GM19240 (cell line): ENCODE measurements around the gene KLHL29.

Experiments
- DNase-seq: peaks from one replicate; pipeline ENCODE4 v3.0.0; 2011; ENCODE audit warnings: low spot score; ENCODE audit not compliant: insufficient read length

KLHL29 gene

DNA sequence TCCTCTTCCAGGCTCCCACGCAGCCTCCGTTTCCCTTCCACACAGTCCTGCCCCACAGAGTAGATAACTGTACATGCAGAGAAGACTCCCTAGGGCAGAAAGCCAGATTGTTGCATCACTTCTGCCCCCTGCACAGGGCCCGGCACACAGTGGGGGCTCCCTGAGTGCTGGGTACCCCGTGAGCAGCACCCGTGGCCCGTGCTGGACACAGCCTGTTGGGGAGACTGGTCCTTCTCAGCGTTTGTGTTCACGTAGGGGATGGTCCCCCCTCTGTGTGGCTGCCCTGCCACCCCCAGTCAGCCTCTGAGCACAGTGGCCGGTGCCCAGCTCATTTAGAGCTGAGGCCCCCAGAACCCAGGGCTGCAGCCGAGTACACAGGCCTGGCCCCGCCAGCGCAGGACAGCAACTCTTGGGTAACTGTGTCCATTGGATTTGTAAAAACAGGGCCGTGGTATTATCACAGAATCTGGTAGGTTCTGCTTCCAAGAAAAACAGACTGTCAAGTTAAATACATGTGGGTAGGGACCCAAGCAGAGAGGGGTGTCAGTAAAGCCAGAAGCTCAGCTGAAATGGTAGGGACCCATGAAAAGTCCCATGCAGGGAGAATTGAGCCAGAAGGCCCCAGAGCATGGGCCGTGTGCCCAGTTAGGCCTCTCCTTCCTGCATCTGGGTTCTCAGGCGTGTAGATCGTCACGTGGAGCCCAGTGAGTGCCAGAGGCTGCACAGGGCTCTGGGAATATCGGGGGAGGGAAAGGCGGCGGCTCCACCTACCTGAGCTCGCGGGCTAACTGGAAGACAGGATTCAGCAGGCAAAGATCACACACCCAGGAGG, 284.6 kb downstream of the KLHL29 start:
- DNase-seq: no peak

DNA sequence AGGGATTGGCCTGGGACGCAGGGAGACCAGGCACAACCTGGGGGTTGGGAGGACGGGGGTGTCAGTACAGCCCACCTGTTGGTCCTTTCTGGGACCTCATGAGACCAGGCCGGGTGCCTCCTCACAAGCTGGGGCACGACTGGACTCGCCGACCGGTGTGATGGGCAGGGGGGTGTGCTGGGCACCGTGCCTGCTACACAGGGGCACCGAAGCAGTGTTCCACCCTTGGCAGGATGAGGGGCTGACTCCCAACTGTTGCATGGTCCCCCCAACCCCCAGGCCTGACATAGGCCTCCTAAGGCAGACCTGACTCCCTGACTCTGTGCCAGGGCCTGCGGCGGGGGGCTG, 285.2 kb downstream of the KLHL29 start:
- DNase-seq: no peak

DNA sequence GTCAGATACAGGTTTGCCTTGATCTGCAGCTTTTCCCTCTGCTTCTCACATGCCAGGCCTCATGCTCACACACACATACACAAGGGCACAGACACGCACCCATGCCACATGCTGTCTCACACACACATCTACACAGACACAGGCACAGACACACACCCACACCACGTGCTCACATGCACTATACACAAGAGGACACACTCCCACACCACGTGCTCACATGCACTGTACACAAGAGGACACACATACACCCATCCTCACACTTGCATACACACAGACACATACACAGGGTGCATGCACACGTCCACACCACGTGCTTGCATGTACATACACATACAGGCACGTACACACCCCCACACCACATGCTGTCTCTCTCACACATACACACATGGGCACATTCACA, 288.1 kb downstream of the KLHL29 start:
- DNase-seq: no peak

DNA sequence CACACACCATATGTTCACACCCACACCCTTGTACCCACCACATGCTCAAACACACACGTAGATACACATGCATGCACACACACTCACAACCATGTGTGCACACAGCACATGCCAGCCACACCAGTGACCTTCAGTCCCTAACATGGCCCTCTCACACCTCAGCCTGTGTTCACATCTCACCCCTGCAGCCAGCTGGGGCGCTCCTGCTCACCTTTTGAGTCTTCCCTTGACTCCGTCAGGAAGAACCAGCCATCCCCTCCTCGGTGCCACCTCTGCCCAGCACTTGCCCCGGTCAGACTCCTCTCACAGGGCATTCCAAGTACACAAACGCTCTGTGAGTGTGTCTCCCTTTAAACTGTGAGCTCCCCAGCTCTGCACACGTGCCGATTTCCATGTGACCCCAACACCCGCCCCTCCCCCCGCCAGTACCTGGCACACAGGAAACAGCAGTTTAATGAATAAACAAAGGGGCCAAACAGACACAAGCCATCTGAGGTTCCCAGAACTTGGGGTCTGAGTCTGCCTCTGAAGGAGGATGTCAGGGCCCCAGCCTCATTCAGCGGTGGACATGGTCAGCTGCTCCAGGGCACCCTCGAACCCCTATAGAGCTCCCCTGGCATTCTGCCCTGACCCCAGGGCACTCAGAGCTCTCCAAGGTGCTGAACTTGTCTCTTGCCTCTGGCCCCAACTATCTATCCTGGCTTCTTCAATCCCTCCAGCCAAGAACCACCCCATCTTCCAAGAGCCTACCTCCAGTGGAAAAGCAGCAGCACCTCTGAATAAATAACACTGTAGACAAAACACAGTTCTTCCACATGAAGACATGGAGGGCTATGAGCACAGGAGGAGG, 289.1 kb downstream of the KLHL29 start:
- DNase-seq: no peak

DNA sequence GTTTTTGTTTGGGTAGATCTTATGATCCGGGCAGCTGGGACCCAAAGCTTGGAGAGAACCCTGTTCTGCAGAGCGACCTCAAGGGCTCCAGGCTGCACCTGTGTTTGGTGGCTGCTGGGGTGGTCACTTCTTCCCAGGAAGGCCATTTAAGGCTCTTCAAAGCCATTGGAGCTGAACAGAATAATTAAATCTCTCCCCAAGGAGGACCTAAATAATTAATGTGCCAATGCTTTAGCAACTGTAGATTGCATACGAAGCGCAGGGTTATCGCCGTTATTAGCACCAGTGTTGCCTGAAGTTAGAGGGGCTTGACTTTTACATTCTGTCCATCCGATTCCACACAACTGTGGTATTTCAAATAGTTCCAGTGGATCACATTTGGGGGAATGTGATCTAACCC, 290.5 kb downstream of the KLHL29 start:
- no peak for DNase-seq

DNA sequence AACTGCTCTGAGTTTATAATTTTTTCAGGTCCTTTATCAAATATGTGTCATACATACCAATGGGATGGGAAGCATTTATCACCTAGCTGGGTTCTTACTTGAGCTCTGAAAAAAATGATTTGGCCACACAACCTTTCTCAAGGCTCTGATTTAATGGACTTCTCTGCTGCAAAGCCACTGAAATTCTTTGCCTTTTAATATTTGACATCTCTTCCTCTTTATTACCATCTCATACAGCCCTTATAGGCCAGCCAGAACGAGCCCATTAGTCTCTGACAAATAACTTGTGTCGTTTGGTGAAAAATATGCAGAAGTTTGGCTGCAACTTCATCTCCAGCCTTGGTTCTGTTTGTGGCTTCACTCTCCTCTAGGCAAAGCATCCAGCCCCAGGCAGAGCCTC, 292.9 kb downstream of the KLHL29 start:
- no peak for DNase-seq

DNA sequence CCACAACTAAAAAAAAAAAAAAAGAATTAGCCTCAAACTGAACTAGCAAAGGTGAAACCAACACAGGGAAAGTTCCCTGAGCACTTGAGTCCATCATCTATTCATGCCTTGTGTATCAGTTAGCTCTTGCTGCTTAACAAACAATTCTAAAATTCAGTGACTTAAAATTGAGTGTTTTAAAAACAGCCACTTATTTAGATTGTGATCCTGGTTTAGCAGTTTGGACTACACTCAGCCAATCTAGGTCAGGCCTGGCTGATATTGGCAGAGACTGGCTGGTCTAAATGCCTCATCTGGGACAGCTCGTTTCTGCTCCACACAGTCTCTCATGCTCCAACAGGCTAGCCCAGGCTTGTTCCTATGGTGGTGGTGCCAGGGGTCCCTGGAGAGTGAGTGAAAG, 294.1 kb downstream of the KLHL29 start:
- DNase-seq: no peak

DNA sequence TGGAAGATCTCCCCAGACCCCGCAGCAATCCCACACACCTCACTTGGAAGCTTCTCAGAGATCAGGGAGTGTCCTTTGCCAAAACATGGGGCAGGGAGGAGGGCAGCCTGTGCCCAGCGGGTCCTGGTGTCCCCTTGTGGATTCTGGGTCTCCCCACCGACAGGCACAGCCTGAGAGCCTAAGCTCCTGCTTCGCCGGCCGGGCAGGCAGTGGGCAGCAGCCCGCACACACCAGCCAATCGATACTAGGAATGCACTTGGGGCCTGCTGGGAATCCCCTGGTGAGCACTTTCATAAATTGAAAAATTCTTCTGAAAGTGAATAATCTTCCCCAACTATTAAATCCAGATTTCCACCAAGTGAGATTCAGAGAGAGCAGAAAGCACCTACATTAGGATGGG, 296.0 kb downstream of the KLHL29 start:
- no peak for DNase-seq

DNA sequence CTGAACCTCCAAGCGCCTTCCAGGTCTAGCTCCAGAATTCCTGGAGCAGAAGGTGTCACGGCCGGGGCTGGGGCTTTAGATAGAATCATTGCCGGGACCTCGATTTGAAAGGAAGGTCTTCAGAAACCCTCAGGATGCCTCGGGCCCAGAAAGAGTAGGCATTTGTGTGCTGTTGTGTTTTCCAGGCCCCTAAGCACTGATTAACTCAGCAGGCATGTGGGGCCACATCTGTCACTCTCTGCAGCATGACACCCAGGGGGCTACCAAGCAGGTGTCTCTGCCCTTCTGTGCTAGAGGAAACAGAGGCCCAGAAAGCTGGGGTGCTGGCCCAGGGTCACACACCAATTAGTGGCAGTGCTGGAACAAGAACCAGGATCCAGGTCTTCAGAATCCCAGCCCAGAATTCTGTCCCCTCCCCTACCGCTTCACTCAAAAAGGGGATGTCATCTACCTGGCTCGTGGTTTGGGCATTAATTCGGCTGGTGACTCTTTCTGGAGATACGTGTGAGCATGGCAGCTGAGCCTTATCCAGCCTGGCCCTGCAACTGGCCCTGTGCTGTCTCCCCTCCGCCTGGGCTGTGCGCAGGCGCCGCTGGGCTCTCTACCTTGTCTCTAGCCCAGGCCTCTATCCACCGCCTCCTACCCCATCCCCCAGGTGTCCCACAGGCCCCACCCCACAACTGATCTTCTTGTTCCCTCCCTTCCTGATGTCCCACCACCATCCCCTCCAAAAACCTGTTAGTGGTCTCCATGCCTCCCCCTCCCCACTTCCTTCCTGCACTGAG, 296.6 kb downstream of the KLHL29 start:
- no peak for DNase-seq

DNA sequence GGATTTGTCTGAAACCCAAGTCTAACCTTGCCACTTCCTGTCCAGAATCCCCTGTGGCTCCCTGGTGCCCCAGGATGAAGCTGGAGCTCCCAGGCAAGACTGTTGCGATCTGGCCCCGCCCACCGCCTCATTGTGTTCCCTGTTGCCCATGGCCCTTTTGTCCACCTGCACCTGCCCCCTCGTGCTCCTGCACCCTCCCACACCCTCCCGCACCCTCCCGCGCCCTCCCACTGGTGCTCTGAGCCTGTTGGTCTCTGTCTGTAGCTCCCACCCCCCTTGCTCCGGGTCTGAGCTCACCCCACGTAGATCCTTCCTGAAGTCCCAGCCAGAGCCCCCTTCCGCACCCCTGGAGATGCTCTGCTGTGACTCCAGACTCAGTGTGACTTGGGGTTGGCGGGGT, 297.5 kb downstream of the KLHL29 start:
- no peak for DNase-seq

DNA sequence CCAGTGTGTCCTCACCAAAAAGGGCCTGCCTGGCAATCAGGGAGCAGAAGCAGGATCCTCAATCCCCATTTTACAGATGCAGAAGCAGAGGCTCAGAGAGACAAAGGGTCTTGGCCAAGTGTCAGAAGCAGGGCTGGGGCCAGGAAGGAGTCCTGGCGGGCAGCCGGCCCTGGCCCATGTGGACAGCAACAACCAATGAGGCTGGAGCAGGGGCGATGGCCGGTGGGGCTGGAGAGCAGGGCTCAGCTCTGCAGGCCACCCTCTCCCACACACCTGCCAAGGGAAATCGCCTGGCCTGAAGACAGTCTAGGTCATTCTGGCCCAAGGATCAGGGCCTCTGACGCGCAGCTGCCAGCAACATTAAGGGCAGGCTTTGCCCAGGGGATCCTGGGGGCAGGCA, 298.0 kb downstream of the KLHL29 start:
- no peak for DNase-seq

DNA sequence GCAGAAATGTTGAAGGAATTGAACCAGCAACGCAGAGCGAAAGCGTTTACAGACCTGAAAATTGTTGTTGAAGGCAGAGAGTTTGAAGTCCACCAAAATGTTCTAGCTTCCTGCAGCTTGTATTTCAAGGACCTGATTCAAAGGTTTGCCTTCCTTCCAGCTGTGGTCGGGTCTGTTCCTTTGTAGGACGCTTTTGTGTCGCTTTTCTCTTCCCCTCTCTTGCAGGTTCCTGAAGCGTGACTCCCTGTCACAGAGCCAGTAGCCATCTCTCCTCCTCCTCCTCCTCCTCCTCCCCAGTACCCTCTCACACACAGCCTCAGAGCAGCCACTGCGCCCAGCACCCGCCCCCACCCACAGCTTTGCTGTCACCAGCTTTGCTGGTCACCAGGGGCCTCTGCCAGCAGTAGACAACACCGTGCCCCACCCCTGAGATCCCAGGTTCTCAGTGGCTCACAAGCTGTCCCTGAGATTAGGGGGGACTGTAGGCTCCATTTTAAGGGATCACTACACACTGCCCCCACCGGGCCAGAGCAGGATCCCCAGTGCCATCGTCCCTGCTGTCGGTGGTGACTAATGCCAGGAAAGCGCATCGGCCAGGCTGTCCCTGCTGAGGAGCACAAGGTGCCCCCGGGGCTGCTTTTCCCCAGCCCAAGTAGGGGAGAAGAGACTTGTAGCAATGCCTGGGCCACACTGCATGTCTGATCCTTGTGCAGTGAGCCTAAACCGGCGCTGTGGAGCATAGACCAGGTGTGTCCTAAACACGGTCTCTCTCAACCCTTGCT, 299.6 kb downstream of the KLHL29 start:
- no peak for DNase-seq

DNA sequence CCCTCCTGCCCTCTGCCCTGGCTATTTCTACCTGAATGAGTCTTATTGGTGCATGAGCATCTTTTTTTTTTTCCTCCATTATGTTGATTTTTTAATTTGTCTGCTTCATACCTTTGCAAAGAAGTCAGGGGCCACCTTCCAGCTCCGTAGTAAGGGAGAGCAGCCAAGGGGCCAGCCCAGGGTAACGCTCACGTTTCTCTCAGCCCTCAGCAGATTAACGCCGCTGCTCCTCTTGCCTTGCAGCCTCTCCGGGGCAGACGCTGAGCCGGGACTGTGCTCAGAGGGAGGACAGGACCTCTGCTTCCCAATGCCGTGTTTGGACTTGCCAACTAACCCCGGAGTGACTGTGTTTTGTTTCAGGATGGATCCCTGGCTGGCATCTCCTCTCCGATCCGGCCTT, 300.2 kb downstream of the KLHL29 start:
- no peak for DNase-seq

DNA sequence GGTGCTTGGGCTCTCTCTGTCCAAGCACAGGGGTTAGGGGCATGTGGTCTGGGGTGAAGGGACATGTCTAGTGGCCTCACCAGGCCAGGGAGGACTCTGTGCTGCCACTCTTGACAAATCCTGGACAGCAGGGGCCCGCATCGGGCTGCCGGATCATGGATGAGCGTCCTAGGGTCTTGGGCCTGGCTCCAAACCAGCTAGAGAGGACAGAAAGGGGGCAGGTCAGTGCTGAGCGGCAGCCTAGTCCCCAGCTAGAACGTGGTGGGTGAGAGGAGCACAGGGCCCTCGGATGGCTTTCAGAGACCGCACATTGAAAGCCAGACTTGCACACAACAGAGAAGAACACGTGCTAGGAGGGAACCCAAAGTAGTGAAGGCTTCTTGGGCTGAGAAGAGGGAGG, 300.7 kb downstream of the KLHL29 start:
- DNase-seq: no peak

DNA sequence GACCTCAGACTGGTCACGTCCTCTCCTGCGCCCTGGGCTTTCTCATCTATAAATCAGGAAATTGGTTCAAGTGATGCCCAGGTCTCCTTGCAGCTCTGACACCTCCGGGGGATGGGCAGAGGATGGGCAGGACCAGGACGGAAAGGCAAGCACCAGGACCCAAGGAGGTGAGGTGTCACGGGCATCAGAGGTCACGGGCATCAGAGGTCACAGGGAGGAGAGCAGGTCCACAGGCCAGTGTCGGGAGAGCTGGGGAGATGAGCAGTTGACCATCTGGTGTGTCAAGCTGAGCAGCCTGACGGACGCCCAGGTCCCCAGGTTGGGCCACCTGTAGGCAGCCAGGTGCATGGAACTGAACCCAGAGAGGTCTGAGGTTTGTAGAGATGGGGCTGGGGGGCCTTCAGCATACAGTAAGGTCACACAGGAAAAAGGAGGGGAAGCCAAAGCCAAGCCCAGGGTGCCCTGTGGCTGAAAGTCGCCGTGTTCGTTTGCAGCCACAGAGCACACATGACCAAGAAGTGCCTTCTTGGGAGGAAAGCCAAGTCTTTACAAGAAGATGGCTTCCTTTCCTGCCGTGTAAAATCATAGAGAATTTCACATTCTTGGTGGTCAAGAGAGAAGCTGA, 301.5 kb downstream of the KLHL29 start:
- DNase-seq: no peak

DNA sequence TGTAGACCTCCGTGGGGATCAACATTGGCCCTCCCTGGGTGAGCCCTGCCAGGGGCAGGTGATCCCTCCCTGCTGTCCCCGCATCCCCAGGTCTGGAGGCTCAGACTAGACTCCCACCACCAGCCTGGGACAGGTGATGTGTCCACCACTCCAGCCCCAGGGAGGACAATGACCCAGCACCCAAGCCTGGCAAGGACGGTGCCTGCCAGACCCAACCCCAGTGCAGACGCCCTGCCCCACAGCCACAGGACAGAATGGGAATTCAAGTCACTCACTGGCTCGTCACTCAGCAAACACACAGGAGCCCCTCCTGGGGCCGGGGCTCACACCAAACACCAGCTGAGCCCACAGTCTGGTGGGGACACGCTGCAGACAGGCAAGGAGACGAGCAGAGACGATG, 302.2 kb downstream of the KLHL29 start:
- DNase-seq: no peak

DNA sequence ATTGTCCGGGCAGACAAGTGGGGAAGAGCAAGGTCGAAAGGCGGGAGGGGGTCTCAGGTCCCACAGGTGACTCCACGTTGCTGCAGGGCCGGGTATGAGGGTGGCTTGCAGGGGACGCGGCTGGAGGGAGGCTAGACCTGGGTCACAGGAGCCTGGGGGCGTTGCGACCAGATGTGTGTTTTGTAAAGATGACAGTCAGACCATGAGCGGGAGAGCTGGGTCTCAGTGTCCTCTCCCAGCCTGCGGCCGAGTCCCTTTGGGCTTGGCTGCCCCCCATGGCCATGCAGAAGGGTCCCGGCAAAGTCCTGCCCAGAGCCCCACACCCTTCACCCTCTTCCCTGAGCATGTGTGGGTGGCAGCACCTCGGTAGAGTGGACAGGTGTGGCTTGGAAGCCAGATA, 302.7 kb downstream of the KLHL29 start:
- no peak for DNase-seq

DNA sequence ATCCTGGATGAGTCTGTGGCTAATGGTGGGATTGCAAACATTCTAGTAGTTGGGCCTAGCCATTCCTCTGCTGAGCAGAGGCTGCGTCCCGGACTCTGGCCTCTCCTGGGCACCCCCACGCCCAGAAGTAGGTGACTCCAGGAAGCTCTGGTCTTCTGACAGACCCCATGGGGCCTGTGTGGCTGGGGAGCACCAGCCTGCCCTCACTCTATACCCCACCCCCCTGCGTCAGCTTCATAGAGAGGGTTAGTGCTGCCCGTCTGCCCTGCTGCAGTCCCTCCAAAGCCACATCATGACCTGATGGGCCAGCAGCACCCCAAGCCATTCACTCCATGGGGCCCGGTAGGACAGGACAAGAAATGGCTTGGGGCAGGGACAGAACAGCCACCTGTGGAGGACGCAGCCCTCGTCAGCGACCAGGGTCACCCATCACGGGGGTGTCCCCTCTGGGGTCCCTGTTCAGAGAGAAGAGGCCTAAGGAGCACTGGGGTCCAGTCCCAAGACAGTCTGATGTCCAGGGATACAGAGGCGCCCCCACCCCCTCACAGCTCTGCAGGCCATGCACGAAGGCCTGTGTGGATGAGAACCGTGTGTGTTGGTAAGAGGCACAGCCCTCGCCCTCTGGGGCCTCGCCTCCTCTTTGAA, 303.6 kb downstream of the KLHL29 start:
- no peak for DNase-seq

DNA sequence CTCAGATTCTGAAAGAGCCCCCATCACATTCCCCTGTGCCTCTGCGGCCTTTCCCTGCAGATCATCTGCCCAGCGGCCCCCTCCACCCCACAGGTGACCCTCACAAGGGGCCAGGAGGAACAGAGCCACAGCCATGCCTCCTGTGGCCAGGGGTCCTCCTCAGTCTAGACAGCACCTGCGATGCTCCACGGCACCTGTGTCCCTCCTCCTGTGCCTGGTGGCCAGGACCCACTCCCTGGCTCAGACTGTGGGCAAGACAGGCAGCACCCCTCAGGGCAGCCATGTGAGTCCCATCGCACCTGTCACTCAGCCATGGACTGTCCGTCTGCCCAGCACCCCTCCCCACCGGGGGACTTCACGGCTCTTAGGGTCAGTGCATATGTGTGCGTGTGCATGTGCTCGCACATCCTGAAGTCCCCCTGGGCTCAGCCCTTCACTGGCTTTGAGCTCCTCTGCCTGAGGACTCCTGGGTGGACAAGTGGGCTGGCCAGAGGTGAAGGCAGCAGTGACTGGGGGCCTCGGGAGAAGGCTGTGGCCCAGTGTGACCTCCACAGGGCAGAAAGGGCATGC, 304.2 kb downstream of the KLHL29 start:
- no peak for DNase-seq

DNA sequence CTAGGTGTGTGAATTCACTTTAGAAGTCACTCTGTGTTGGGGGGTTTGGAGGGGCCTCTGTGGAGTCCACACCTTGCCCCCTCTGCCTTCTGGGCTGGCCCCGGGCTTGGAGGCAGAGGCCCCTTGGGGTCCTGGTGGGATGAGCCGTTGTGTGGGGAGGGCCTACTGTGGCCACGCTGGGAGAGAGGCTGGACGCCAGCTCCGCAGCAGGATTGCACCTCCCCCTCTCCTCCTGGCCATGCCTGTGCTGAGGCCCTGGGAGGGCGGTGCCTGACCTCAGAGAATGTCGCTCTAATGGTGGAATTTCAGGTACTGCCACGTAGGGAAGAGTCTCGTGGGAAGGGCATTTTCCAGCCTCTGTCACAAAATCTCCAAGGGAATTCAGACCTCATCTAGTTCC, 304.9 kb downstream of the KLHL29 start:
- DNase-seq: no peak
